Inflammatory macrophage treated with lipopolysaccharide for 4 hours (primary cell): ENCODE results near the gene ARHGAP22.
A peak's percentile ranks its signal among the peaks of the same experiment; 100 is the strongest.

ENCODE experiments used
- DNase-seq: peaks from one replicate; pipeline ENCODE4 v3.0.0-alpha.2; 2020

Gene ARHGAP22

DNA sequence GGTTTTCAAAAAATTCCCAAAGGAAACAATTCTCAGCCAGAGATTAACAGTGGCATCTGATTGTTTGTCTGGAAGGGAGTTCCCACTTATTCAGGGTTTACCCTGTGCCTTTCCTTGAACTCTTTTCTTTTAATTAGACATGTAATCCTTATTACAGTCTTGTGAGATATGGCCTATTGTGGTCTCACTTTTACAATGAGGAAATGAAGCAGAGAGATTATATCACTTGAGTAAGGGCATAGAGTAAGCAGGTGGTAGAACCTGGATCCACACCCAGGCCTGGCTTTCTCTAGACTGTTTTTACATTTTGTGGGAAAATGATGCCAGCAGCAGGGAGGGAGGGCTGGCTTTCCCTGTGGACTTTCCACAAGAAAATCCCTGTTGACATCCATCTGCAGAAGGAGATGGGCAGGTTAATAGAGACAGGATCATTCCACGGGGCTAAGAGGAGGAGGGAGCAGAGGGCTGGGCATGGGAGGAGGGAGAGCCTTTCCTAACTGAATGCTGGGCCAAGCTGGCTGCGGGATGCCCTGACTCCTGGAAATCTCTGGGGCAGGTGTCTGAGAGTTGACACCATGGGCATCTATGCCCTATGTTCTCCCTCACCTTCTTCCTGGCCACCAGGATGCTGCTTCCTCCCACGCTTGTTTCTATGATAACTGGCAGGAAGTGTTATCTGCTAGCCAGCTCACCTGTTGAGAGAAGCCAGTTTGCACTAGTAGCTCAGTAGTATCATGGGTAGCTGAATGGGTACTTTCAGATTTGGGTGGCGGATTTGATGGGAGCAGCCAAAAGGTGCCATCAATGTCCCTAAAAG lies 28.7 kb upstream of the ARHGAP22 start:
- no peak for DNase-seq

DNA sequence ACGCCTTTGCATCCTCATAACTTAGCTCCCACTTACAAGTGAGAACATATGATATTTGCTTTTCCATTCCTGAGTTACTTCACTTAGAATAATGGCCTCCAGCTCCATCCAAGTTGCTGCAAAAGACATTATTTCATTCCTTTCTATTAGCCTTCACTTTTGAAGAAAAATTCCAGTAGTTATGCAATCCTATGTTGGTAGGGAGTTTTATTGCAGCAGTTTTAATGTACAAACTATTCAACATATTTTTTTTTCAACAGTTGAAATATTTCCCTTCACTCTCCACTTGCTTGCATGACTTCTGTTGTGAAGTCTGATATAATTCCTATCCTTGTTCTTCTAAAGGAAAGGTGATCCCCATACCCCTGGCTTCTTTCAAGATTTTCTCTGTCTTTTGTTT lies 27.3 kb upstream of the ARHGAP22 start:
- DNase-seq = no peak

DNA sequence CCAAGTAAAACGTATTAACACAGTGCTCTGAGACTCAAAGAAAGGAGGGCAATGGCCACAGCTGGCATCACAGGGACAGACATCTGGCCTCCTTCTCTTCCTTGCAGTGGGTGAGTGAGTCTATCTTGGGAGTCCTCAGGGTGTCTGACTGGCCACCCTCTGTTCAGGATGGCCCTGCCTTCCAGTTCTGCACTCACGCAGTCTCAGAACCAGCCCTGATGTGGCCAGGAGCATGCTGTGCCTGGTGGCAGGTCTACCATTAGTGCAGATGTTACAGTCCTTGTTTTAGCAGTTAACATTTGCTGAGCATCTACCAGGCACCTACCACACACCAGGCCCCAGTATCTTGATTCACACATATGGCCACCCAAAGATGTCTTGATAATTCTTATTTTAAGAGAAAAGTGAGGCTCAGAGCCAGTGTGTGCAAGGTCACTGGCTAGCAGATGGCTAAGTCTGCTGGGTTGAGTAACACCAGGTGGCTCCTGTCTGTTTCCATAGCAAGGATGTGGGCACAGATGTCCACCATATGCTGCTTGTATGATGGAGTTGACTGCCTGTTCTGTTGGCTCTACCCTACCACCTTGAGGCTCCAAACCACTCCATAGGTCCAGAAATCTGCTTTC lies 23.2 kb upstream of the ARHGAP22 start:
- no peak for DNase-seq

DNA sequence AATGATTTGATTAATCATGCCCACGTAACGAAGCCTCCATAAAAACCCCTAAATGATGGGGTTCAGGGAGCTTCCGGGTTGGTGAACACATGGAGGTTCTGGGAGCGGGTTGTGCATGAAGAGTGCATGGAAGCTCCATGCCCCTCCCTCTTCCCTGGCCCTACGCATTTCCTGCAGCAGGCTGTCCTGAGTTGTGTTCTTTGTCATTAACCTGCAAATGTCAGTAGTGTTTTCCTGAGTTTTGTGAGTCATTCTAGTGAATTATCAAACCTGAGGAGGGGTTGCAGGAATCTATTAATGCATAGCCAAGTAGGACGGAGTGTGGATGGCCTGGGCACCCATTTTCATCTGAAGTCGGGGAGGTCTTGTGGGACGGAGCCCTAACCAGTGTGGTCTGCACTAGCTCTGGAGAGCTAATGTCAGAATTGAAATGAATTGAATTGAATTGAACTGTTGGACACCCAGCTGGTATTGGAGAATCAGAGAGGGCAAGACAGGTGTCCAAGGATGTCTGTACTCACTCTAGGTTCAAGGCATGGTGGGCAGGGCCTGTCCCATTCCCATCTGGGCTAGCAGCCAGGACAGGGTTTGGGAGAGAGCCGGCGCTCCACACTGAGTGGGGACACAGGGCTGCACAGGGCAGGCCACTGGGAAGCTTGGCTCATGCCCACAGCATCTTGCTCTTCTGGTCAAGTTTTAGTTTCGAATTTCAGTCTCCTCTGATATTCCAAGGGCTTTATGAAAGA lies 22.3 kb upstream of the ARHGAP22 start:
- no peak for DNase-seq

DNA sequence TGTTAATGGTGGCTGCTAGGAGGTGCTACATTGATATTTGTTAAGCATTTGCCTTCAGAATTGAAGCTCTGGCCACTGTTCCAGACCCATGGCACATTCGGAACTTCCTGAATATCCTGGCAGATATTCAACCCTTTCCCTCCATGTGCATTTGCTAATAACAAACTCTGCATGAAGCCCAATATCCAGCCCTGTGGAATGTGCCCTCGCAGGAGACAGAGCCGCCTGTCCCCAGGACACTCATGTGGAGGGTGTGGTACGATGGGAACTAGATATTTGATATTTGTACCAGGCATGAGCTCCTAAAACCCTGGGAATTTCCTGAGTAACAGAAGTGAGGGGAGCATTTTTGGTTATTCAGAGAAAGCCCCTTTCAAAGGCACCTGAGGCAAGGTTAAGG lies 21.6 kb upstream of the ARHGAP22 start:
- no peak for DNase-seq

DNA sequence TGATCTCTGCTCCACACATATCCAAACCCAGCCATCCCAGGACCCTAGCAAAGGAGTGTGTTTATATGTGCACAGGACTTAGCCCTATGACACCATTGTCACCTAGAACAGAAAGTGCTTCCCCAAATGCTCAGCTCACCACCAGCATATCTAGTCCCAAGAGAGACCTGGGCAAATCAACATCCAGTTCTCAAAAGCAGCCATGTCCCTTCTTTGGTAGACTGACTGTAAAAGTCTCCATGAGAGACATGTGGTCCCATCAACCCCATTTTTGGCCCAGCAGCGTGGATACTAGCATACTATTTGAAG lies 20.9 kb upstream of the ARHGAP22 start:
- DNase-seq = no peak

DNA sequence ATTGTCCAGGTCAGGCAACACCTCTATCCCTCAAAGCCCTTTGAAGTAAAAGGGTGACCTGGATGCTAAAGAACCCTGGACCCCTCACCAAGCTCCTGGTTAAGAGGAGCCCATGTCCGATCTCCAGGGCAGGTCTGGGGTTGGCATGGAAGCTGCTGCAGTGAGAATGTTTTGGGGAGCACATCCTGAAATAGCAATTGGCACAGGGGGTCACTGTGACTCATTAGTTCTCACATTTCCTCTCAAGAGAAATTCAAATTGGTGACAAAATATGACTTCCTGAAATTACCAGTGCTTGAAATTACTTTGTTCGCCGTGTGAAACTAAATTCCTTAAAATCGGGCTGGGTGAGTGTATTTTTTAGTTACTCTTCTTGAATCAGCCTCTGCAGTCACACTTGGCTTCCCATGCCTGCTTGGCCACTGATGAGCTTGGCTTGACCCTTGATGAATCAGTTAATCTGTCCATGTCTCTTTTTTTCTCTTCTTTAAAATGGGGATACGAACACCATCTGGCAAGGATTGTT lies 18.8 kb upstream of the ARHGAP22 start:
- peak; percentile 86 for DNase-seq

DNA sequence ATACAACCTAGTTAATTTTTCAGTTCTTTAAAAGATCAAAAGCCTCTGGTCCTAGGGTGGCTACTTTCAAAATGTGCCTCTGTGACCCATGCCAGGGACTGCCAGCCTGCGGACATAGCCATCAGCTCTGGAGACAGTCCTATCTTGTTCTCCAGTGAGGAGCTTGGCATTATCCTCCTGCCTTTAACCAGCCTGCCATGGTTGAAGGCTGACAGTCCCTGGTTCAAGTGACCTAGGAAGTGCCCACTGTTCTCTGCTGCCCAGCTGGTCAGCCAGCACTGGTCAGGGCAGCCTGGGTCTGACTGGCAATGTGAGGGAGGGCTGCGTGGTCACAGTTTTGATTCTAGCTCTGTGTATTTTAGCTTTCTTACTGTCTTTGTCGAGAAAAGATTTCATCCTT lies 18.1 kb upstream of the ARHGAP22 start:
- no peak for DNase-seq

DNA sequence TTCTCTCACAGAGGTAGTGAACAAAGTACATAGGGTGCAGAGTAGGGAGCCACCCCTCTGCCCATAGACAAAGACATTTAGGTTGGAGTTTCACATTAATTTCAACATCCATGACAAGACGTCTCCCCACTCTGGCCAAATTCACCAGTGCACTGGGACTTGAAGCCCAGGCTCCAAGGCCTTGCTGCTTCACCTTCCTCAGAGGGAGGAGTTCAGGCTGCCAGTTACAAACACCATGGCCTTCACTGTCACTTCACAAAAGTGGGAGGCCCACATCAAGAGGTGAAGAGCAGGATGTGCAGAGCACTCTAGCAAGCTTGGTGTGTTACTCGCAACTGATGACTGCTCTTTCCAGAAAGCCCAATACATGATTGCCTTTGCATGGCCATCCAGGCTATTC lies 15.8 kb upstream of the ARHGAP22 start:
- no peak for DNase-seq

DNA sequence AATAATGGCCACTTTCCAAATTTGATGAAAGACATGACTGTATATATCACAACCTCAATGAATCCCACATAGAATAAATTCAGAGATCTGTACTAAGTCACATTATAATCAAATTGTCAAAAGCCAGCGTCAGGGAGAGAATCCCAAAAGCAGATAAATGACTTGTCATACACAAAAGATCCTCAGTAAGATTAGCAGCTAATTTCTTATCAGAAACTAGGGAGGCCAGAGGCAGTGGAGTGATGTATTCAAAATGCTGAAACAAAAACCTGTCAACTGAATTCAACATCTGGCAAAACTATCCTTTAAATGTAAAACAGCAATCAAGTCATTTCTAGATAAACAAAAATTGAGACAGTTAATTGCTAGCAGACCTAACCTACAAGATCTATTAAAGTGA lies 11.6 kb upstream of the ARHGAP22 start:
- no peak for DNase-seq

DNA sequence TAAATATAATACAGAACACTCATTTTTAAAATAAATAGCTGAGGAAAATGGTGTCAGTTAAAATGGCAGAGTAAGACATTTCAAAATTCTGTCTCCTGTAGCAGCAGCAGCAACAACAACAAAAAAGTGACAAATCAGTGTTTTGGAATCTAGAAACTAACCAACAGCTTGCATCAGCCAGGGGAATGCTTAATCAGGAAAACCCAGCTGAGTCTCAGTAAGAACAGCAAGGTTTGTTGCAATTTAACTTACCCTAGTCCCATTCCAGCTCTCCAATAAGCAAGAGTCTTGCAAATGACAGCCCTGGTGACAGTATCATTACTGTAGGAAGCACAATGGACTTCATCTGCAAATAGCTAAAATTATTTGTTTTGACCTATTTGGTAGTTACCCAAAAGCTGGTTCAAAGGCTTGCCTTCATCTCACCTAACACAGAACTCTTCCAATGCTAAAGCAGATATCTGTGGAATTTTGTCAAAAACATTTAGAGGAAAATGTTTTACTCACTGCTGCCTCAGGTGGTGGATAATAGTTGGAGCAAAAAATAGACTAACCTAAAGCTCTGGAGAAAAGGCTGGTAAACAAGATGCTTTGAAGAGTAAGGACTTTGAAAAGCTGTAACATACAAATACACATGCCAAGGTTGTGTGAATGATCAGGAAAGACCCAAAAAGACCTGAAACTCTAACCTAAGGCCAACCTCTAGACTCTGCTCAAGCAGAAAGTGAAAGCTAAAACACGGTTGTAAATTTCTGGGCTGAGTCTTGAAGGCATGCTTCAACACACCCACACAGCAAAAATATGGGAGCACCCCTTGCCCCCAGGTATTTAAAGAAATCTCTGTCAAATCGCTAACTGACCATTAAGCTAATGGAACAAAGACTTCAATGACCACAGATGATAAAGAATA lies 9.9 kb upstream of the ARHGAP22 start:
- peak; percentile 82 for DNase-seq

DNA sequence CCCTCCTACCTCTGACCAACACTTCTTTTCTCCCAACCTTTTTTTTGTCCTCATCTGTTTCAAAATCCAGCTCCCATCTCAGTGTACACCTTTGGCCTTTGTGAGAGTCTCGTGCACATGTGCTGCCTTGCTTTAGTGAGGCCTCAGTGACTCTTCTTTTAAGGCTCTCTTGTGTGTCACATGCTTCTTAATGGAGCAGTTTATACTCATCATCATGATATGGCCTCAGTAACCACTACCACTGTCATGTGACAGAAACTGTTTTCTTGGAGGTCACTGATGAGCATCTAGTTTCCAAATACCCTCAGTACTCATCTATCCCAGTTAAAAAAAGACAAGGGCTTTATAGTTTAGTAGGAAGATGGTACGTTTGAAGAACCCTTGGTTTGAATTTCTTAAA lies 8.1 kb upstream of the ARHGAP22 start:
- DNase-seq = peak; percentile 82

DNA sequence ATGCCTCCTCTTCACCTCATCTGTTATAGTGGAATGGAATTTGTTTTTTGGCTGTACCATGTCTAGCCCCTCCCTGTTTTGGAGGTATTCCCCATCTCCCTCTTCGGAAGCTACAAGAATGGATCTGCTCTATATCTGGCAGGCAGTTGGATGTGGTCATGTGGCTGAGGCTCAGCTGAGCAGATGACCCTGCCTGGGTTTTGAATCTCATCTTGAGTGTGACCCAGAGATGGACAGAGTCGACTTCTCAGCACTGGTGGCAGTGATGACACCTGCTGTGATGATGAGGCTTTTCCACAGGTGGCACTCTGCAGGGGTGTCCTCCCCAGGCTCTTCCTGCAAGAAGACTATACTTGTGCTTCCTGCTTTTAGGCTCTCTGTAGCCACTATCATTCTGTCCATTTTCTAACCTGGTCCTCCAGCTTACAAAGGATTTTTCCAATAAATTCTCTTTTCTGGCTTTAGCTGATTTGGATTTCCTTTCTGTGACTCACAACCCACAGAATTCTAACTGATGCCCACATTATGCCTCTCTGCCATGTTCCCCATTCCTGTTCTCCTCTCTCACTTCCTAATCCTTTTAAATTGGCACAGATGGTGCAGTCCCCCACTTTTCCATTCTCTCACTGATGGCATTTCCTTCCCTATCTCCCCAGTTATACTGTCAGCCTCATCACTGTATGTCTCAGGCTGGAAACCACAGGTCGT lies 7.5 kb upstream of the ARHGAP22 start:
- peak; percentile 78 for DNase-seq

DNA sequence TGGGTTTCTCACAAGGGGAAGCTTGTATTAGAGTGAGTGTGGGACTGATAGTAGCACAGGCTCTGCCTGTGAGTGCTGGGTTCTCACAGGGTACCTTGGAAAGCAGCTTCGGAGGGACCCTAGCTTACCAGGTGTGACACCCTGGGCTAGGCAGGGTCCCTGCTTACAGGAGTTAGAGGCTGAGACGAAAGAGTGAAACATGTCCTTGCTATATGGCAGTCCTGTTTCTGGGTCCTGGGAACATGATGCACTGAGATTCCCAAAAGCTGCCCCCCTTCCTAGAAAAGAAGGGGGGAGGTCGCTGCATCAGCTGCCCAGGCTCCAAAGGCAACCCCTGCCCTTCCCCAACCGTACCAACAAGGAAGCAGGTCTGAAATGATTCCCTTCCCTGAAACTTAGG lies 6.3 kb upstream of the ARHGAP22 start:
- DNase-seq = no peak

DNA sequence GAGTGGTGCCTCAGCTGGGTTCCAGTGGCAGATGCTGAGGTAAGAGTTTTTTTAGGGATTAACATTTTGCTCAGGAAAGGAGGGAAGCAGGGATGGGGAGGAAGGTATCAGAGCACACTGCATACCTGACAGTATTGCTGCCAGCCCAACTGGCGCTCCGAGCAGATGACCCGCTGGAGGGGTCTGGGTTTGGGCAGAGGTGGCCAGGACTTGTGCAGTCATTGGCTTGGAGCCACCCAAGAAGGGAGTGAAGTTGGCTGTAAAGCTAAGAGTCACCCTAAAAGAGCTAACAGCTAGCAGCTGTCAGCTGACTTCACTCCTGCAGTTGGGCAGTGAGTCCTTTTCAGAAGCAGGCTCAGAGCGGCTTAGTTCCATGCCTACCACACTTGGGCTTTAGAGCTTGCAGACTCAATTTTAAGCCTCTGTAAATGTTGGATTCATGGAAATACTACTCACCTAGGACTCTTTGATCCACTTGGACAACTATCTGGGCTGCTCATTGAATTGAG lies 5.8 kb upstream of the ARHGAP22 start:
- DNase-seq = no peak

DNA sequence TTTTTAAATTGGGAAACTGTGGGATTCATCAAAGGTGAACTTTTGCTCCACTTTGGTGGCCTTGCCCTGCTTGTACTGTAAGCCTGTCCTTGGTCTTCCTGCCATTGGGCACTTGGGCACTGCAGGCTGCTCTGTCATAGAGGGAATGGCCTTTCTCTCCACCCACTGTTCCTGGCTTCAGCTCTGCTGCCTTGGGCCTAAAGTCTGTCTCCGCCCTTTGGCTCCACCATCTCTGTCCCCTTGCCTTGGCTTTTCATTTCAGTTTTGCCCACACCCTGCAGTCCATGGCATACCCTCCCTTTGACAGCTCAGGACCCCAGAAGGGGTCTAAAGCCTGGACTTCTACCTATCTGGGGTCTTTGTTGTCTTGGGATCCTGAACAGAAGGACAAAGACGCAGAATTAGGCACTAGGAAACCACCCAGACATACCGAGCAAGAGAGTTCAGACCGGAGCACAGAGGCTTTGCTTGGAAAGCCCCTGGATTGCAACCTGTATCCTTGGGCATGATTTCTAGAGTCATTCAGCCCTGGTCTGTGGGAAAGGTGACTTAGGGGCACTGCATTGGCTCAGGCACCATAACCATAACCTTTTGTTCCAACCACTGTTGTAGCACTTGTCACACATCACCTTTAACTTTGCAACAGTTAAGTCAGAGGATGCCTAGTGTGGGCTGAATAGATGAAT lies 5.2 kb upstream of the ARHGAP22 start:
- no peak for DNase-seq

DNA sequence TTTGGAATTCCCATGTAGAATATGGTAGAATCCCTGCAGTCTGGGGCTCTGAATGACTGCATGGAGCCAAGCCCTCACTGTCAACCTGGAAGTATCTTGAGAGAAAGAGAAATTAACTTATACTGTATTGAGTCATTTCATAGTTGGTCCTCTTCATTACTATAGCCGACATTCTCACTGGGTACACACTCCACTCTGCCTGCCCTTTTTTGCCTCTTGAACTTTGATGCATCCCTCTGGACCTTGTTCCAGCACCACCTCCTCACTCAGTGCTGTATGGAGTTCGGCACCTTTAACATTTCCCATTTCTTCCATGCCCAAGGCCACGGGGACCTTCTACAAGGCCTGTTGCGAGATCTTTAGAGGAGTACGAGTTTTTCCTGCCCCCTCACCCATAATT lies 4.6 kb upstream of the ARHGAP22 start:
- no peak for DNase-seq

DNA sequence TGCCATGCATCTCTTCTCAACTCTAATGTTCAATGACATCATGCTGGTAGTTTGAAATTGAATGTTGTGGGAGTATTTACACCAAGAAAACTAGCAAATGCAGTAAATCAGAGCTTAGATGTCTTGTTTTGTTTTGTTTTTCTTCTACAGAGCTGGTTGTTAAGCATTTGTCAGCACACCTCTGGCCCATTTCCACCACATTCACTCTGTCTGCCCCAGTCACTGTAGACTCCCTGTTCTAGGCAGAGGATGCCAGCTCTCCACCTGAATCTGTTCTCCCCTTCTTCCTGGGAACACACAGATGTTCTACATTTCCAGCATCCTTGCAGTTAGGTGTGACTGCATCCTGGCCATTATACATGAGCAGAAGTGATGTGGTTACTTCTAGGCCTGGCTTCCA lies 4.1 kb upstream of the ARHGAP22 start:
- no peak for DNase-seq

DNA sequence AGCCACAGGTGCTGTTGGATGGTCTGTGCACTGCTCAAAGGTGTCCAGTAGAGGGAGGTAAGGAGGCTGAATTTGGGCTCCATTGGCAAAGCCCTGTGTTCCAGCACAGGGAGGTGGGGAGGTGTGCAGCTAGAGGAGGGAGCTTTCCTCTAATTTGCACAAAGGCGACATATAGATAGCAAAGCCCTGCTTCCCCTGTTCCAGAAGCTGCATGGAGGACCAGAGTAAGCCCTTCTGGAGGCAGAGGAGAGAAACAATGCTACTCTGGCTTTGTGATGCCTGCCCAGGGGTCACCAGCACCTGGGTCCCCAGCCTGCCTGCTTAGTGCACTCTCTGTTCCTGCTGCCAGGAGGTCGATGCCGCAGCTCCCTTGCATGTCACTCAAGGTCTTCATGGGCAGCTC lies 3.4 kb upstream of the ARHGAP22 start:
- no peak for DNase-seq

DNA sequence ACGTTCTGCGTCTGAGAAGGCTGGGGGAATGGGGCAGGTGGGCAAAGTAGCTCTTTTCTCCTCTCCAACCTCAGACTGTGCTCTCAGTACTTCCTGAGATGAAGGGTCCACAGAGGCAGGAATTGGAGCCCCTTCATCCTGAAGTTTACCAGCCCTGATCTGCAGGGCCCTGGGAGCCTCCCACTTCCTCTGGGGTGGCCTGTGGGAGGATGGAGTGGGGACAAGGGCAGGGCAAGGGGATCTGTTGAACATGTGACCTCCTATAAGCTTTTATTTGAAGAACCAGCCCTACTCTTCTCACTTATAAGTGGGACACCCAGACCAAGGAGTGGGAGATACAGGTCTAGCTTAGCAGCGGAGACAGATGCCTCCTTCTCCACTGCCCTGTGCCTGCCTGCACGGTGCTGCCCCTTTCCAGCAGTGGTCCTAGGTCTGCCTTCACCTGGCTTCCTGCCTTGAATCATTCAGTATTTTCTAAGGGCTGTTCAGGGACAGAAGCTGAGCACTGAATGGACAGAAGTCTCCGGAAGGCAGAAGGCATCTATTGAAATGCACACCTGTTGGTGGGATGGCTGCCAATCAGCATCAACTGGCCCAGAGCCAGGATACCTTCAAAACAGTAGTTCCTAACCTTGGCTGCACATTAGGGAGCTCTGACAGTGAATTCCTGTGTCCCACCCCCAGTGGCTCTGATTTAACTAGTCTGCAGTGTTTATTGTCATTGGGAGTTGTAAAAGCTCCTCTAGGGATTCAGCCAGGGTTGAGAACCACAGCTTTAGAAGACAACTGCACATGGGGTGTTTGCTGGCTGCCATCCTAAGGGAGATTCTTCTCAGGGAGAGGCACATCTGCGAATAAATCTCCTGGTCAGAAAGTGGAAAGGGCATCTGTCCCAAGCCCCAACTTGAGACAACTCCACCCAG lies 2.7 kb upstream of the ARHGAP22 start:
- DNase-seq = no peak
